ENCODE results near the gene PSKH1. TPM values are rescaled to one million over a fixed set of nuclear protein-coding genes. Genes with fewer than 3 reads are reported as not detected.
"Not testable (repeated sequence)": the region's sequence is repeated elsewhere in the genome, so short reads cannot be mapped to it uniquely, and the experiment has no call there.

The PSKH1 gene
- 31.2 TPM for total RNA-seq

GRCh38 chr16:67892899-67893742, at the start of gene PSKH1:
Gene PSKH1, plus strand, starts transcription at chr16:67893254. Its CDS starts 15,496 bp downstream, at chr16:67908750.
- DNase-seq (ENCODE audit: low spot score) = peak; percentile 97

DNA sequence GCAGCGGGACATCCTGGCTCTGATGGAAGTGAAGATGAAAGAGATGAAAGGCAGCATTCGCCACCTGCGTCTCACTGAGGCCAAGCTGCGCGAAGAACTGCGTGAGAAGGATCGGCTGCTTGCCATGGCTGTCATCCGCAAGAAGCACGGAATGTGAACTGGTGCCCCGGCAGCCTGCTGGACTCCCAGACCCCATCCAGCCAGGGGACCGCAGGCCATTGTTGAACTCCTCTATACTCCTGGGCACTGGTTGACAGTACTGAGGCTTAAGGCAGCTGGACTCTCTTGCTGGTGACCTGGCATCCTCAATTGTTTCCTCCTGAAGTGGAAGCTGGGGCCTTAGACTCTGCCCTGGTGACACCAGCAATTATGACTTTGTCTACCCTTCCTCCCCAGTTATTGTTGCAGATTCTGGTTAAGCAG, 49.7 kb upstream of the PSKH1 start:
- DNase-seq (ENCODE audit: low spot score) = no peak

DNA sequence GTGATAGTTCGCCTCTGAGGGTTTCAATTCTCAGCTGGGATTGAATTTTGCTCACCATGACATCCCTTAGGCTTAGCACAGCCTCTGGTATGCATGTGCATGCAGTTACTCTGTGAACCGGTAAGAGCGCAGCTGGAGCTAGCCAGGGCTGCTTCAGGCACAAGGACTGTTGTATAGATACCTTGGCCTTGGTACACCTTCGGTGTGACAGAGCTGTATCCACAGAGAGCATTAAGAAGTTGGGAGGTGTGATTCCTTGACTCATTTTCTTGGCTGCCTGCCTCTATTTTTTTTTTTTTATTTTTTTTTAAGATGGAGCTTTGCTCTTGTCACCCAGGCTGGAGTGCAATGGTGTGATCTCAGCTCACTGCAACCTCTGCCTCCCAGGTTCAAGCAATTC, 48.6 kb upstream of the PSKH1 start:
- DNase-seq (ENCODE audit: low spot score) = no peak

GRCh38 chr16:67845291-67846062, 47.6 kb upstream of the PSKH1 start:
- DNase-seq (ENCODE audit: low spot score) = no peak

GRCh38 chr16:67846063-67846319, 47.1 kb upstream of the PSKH1 start:
- DNase-seq (ENCODE audit: low spot score) = no peak

GRCh38 chr16:67846320-67847063, 46.6 kb upstream of the PSKH1 start, which contains the start of gene NUTF2:
Gene NUTF2, plus strand, starts transcription at chr16:67846933. Its CDS starts 18,198 bp downstream, at chr16:67865131.
- peak; percentile 97 for DNase-seq (ENCODE audit: low spot score)

DNA sequence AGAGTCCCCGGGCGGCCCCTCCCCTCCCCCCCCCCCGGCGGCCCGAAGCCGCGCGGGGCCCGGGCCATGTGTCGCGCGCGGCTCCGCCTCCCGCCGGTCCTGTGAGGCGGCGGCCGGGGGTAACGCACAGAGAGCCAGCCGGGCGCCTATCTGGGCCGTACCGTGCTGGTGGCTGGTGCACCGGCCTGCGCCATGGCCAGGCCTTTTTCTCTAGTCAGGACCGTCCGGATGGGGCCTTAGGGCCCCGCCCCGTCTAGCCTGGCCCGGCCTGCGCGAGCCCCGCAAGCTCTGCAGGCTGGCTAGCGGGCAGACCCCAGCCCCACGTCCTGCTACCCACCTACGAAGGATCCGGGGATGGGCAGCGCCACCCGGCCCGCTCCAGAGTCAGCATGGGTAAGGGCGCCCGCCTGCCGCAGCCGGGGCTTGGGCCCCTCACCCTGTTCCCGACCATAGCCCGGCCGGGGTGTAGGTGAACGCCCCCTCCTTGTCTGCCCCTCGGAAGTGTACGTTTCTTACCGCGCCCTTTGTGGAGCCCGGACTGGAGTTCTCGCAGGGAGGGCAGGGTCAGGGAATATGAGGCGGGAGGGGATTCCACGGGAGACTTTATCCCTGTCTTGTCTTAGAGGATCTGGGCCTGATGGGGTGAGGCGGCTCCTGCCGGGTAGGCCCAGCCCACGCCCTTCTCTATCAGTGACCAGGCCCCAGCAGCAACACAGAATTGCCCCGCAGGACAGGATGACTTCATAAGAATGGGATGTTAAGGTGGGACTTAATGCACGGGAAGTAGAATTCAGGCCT, 45.8 kb upstream of the PSKH1 start, which contains the start of gene CENPT:
Gene CENPT, minus strand, starts transcription at position 630 of the 798 bp plus-strand sequence. CDS start 13,834 bp downstream, outside the sequence.
- peak; percentile 55 for DNase-seq (ENCODE audit: low spot score)

- no peak for DNase-seq (ENCODE audit: low spot score)
Measured at GRCh38 chr16:67848118-67848517, 44.9 kb upstream of the PSKH1 start.

DNA sequence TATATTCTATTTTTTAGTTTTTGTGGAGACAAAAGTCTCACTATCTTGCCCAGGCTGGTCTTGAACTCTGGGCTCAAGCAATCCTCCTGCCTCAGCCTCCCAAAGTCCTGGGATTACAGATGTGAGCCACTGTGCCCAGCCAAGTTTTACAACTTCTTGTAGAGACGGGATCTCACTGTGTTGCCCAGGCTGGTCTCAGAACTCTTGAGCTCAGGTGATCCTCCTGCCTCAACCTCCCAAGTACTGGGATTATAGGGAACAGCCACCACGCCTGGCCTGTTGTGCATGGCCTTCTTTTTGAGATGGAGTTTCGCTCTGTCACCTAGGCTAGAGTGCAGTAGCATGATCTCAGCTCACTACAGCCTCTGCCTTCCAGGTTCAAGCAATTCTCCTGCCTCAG, 39.4 kb upstream of the PSKH1 start:
- DNase-seq (ENCODE audit: low spot score) = no peak

DNA sequence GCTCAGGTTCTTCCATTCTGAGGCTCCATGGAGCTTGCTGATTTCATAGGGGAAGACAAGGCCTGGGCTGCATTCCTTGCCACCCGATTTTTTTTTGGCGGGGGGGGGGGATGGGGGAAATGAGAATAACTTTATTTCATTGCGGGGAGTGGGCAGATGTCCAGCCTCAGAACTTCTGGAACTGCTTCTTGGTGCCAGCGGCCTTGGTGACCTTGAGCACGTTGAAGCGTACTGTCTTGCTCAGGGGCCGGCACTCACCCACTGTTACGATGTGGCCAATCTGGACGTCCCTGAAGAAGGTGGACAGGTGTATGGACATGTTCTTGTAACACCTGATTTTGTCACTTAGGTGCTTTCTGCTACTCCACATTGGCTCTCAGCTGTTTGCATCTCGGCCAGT, 37.3 kb upstream of the PSKH1 start:
- no peak for DNase-seq (ENCODE audit: low spot score)

GRCh38 chr16:67856927-67857546, 36.0 kb upstream of the PSKH1 start:
- no peak for DNase-seq (ENCODE audit: low spot score)

- peak; percentile 75 for DNase-seq (ENCODE audit: low spot score)
Measured at GRCh38 chr16:67857547-67858233, 35.4 kb upstream of the PSKH1 start.

GRCh38 chr16:67858500-67858899, 34.6 kb upstream of the PSKH1 start:
- no peak for DNase-seq (ENCODE audit: low spot score)

GRCh38 chr16:67860589-67861398, 32.3 kb upstream of the PSKH1 start:
- DNase-seq (ENCODE audit: low spot score) = no peak

DNA sequence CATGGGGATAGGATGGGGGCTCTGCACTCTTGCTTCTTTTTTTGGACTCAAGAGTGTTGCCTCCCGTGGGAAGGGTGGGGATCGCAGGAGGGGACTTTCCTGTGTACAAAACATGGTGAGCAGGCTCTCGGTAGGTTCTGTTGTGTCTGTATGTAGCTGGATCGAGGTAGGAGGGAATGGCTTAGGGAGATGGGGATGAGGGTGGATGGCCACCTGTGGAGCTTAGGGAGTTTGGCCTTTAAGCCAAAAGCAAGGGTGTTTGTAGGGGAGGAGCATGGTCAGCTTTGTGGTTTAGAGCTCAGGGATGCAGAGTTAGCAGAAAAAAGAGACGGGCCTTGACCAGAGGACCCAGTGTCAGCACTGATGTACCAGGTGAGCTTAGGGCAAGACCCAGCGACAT, 31.2 kb upstream of the PSKH1 start:
- DNase-seq (ENCODE audit: low spot score) = no peak

DNA sequence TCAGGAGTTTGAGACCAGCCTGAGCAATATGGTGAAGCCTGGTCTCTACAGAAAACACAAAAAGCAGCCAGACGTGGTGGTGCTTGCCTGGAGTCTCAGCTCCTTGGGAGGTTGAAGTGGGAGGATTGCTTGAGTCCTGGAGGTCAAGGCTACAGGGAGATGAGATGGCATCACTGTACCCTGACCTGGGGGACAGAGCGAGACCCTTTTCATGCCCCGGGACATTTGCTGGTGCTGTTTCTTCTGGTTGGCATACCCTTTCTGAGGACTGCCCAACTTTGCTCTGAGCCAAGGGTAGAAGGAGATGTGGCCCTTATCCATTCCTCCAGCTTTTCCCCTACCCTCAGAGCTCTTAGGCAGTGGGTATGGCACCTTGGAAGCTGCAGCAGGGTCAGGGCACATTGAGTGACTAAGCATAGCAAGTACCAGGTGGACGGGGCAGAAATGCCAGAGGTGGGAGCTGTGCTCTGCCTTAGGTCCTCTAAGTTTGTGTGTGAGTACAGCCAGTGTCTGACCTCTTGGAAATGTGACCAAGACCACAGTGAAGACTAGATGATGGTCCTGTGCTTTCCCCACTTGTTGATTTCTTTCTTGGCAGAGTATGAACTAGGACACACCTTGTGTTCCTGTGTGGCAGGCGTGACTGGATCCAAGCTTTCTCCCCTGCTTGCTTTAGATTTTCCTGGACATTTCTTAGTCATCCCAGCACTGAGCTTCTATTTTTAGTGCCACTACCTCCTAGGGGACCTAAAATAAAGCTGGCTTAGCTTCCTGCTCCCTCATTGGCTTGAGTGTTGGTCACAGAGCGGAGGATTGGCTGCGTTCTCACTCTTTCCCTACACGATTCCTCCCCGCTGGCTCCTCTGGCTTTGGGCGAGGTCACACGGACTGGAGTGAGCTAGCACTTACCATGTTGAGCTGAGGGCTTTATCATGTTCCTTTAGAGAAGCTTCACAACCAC, 30.2 kb upstream of the PSKH1 start:
- no peak for DNase-seq (ENCODE audit: low spot score)

- not testable (repeated sequence) for DNase-seq (ENCODE audit: low spot score)
Measured at GRCh38 chr16:67864044-67864443, 29.0 kb upstream of the PSKH1 start.

- DNase-seq (ENCODE audit: low spot score) = no peak
Measured at GRCh38 chr16:67864594-67864993, 28.5 kb upstream of the PSKH1 start.

Data from ureter (tissue), 1 donor.